ENCODE results near the gene LSM5. TPM values are rescaled to one million over a fixed set of nuclear protein-coding genes. Genes with fewer than 3 reads are reported as not detected.

Gene LSM5
- total and polyA plus RNA-seq, 2 donors (not counting 1 experiment from before 2014, with no cell fraction given), result 23.0 to 45.8 TPM

DNA sequence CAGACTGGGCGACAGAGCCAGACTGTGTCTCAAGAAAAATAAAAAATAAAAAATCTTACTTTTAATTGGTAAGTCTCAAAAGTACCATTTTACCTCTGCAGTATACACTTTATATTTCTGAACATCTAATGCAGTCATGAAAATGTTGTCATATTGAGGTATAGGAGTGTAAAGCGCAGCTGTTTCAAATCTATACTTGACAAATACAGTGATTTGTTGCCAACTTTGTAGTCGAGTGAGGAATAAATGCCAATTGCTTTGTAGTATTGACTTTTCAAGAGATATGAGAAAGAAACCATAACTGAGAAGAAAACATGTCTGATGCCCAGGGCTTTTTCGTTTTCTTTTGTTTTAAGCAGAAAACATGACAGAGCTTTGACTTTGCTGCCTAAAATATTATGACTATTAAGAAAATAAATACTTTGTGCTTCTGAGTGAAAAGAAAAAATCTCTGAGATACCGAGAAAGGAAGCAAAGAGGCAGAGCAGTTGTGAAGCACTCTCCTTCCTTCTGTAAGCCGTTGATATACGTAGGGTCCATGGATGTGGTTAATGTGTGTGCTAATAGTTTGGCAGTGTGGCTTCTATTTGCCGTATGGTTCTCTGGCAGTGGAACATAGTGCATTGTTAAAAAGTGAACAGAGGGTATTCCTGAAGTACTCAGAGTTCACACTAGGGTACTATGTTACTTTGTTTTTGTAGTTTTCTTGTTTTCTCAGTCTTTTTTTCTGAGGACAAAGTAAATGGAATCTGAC lies 43.3 kb upstream of the LSM5 start:
- Histone ChIP-seq H2AFZ (ENCODE audit: low read length) (no peak overlapping the region), H3K4me1 (ENCODE audit: control insufficient read depth, extremely low read depth, insufficient read depth, low read length) (peaks cover 4% of the 10 kb centered on the region), H3K9ac (ENCODE audit: insufficient read depth, low read length) (no peak overlapping the region), H4K20me1 (ENCODE audit: control insufficient read depth, extremely low read depth, insufficient read depth, low read length) (peaks cover 2% of the 10 kb centered on the region), H3K79me2 (ENCODE audit: control insufficient read depth, insufficient read depth, low read length) (peaks cover 17% of the 10 kb centered on the region), H3K27me3 (ENCODE audit: control insufficient read depth, insufficient read depth, low read length) (no peaks in the 10 kb centered on the region), H3K36me3 (ENCODE audit: control insufficient read depth, insufficient read depth, low read length) (no peaks in the 10 kb centered on the region), H3K4me3 (replicated peaks in 1 of 4; ENCODE audit: control extremely low read depth in 1 of 4, insufficient read depth in 1 of 4, low read depth in 3 of 4, low read length in 4 of 4) (peak overlapping the region in 1 of 4 experiments; percentile 15), H3K4me2 (ENCODE audit: extremely low read depth, insufficient read depth, low read length) (peak overlapping the region; percentile 32), H3K9me3 (ENCODE audit: control insufficient read depth, insufficient read depth, low read depth, low read length) (no peaks in the 10 kb centered on the region), H3K27ac (ENCODE audit: insufficient read depth, low read length) (no peak overlapping the region)
- TF ChIP-seq EZH2 (IDR thresholded peaks at IDR 0.05; ENCODE audit: low read length, missing control alignments), result no peak
- TF ChIP-seq, protein P1, sequence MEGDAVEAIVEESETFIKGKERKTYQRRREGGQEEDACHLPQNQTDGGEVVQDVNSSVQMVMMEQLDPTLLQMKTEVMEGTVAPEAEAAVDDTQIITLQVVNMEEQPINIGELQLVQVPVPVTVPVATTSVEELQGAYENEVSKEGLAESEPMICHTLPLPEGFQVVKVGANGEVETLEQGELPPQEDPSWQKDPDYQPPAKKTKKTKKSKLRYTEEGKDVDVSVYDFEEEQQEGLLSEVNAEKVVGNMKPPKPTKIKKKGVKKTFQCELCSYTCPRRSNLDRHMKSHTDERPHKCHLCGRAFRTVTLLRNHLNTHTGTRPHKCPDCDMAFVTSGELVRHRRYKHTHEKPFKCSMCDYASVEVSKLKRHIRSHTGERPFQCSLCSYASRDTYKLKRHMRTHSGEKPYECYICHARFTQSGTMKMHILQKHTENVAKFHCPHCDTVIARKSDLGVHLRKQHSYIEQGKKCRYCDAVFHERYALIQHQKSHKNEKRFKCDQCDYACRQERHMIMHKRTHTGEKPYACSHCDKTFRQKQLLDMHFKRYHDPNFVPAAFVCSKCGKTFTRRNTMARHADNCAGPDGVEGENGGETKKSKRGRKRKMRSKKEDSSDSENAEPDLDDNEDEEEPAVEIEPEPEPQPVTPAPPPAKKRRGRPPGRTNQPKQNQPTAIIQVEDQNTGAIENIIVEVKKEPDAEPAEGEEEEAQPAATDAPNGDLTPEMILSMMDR (conservative IDR thresholded peaks at IDR 0.05 in 1 of 2, IDR thresholded peaks at IDR 0.05 in 1 of 2; ENCODE audit: low read depth in 1 of 2, low read length in 2 of 2), result no peak
- peak; percentile 31 to 81 for DNase-seq (ENCODE audit: low read depth in 2 of 2)

DNA sequence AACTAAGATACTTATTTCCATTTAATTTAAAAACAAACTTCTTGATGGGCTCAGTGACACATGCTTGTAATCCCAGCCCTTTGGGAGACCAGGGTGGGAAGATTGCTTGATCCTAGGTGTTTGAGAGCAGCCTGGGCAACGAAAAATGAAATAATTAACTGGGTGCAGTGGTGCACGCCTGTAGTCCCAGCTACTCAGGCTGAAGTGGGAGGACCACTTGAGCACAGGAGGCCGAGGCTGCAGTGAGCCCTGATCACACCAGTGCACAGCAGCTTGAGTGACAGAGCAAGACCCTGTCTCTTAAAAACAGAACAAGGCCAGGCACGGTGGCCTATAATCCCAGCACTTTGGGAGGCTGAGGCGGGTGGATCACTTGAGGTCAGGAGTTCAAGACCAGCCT lies 42.5 kb upstream of the LSM5 start:
- Histone ChIP-seq H3K27ac (ENCODE audit: insufficient read depth, low read length) (no peak overlapping the region), H4K20me1 (ENCODE audit: control insufficient read depth, extremely low read depth, insufficient read depth, low read length) (peaks cover 2% of the 10 kb centered on the region), H3K9me3 (ENCODE audit: control insufficient read depth, insufficient read depth, low read depth, low read length) (no peaks in the 10 kb centered on the region), H3K4me2 (ENCODE audit: extremely low read depth, insufficient read depth, low read length) (no peak overlapping the region), H3K4me3 (replicated peaks in 1 of 4; ENCODE audit: control extremely low read depth in 1 of 4, insufficient read depth in 1 of 4, low read depth in 3 of 4, low read length in 4 of 4) (no peak overlapping the region), H3K4me1 (ENCODE audit: control insufficient read depth, extremely low read depth, insufficient read depth, low read length) (peaks cover 4% of the 10 kb centered on the region), H3K9ac (ENCODE audit: insufficient read depth, low read length) (no peak overlapping the region), H3K36me3 (ENCODE audit: control insufficient read depth, insufficient read depth, low read length) (no peaks in the 10 kb centered on the region), H3K27me3 (ENCODE audit: control insufficient read depth, insufficient read depth, low read length) (no peaks in the 10 kb centered on the region), H2AFZ (ENCODE audit: low read length) (no peak overlapping the region), H3K79me2 (ENCODE audit: control insufficient read depth, insufficient read depth, low read length) (peaks cover 16% of the 10 kb centered on the region)
- no peak for DNase-seq (ENCODE audit: low read depth in 2 of 2)
- TF ChIP-seq, protein P1 (conservative IDR thresholded peaks at IDR 0.05 in 1 of 2, IDR thresholded peaks at IDR 0.05 in 1 of 2; ENCODE audit: low read depth in 1 of 2, low read length in 2 of 2), result no peak
- no peak for TF ChIP-seq EZH2 (IDR thresholded peaks at IDR 0.05; ENCODE audit: low read length, missing control alignments)

DNA sequence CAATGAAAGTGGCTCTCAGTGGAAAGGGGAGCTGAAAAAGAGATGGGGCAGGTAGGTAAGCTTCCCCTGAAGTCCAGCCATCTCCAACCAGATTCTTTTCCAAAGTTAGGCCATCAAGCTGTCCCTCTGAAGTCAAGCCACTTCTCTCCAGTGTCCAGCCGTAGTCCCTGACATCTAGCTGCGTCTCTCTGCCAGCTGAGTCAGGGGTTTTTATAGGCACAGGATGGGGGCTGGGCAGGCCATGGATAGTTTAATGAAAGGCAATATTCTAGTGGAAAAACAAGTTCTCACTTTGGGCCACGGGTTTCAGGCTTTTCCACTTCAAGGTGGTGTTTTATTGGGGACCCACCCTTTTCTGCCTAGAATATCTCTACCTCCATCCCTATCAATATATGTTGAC lies 41.9 kb upstream of the LSM5 start:
- Histone ChIP-seq H4K20me1 (ENCODE audit: control insufficient read depth, extremely low read depth, insufficient read depth, low read length) (peaks cover 2% of the 10 kb centered on the region), H3K9me3 (ENCODE audit: control insufficient read depth, insufficient read depth, low read depth, low read length) (no peaks in the 10 kb centered on the region), H3K27ac (ENCODE audit: insufficient read depth, low read length) (no peak overlapping the region), H3K27me3 (ENCODE audit: control insufficient read depth, insufficient read depth, low read length) (no peaks in the 10 kb centered on the region), H3K4me2 (ENCODE audit: extremely low read depth, insufficient read depth, low read length) (no peak overlapping the region), H3K79me2 (ENCODE audit: control insufficient read depth, insufficient read depth, low read length) (peaks cover 15% of the 10 kb centered on the region), H3K4me1 (ENCODE audit: control insufficient read depth, extremely low read depth, insufficient read depth, low read length) (peaks cover 4% of the 10 kb centered on the region), H3K36me3 (ENCODE audit: control insufficient read depth, insufficient read depth, low read length) (no peaks in the 10 kb centered on the region), H3K9ac (ENCODE audit: insufficient read depth, low read length) (no peak overlapping the region), H3K4me3 (replicated peaks in 1 of 4; ENCODE audit: control extremely low read depth in 1 of 4, insufficient read depth in 1 of 4, low read depth in 3 of 4, low read length in 4 of 4) (no peak overlapping the region), H2AFZ (ENCODE audit: low read length) (no peak overlapping the region)
- no peak for DNase-seq (ENCODE audit: low read depth in 2 of 2)
- no peak for TF ChIP-seq EZH2 (IDR thresholded peaks at IDR 0.05; ENCODE audit: low read length, missing control alignments)
- TF ChIP-seq, protein P1 (conservative IDR thresholded peaks at IDR 0.05 in 1 of 2, IDR thresholded peaks at IDR 0.05 in 1 of 2; ENCODE audit: low read depth in 1 of 2, low read length in 2 of 2), result no peak

Data from fibroblast of lung (primary cell).